Hepatocyte (in vitro differentiated cells): ENCODE results near the gene DSCAML1. TPM values are rescaled to one million over a fixed set of nuclear protein-coding genes. Genes with fewer than 3 reads are reported as not detected.
A peak's percentile ranks its signal among the peaks of the same experiment; 100 is the strongest.

ENCODE experiments used
- DNase-seq: peaks from one replicate; pipeline ENCODE4 v3.0.0-alpha.2; 2016; ENCODE audit warnings: low spot score
- H2AFZ ChIP-seq: fragments of 200-600 bp; sonication (generic); 2 replicates; pipeline ENCODE4 v1.6.0; 2016; ENCODE audit warnings: antibody characterized with exemption, mild to moderate bottlenecking
- H3K27ac ChIP-seq: fragments of 200-600 bp; sonication (generic); 2 replicates; pipeline ENCODE4 v1.5.1; 2016; ENCODE audit warnings: mild to moderate bottlenecking
- H3K27me3 ChIP-seq: fragments of 200-600 bp; sonication (generic); 2 replicates; pipeline ENCODE4 v1.6.1; 2016
- H3K36me3 ChIP-seq: fragments of 200-600 bp; sonication (generic); replicated peaks from 2 replicates; pipeline ENCODE4 v1.5.1; 2016; ENCODE audit warnings: low read depth; ENCODE audit not compliant: insufficient read depth
- H3K4me1 ChIP-seq: fragments of 200-600 bp; sonication (generic); 2 replicates; pipeline ENCODE4 v1.5.1; 2016; ENCODE audit warnings: mild to moderate bottlenecking, moderate library complexity; ENCODE audit not compliant: insufficient read depth
- H3K4me2 ChIP-seq: fragments of 200-600 bp; sonication (generic); 2 replicates; pipeline ENCODE4 v1.6.0; 2016
- H3K4me3 ChIP-seq: fragments of 200-600 bp; sonication (generic); 2 replicates; pipeline ENCODE4 v1.5.1; 2016; ENCODE audit warnings: mild to moderate bottlenecking
- H3K79me2 ChIP-seq: fragments of 200-600 bp; sonication (generic); 2 replicates; pipeline ENCODE4 v1.6.0; 2017; ENCODE audit warnings: mild to moderate bottlenecking
- H3K9me2 ChIP-seq: fragments of 200-600 bp; sonication (generic); replicated peaks from 2 replicates; pipeline ENCODE4 v1.6.0; 2017; ENCODE audit warnings: mild to moderate bottlenecking; ENCODE audit not compliant: insufficient read depth
- H3K9me3 ChIP-seq: fragments of 200-600 bp; sonication (generic); 2 replicates; pipeline ENCODE4 v1.5.1; 2016; ENCODE audit warnings: low read depth, mild to moderate bottlenecking
- H4K20me1 ChIP-seq: fragments of 200-600 bp; sonication (generic); 2 replicates; pipeline ENCODE4 v1.6.0; 2016; ENCODE audit warnings: mild to moderate bottlenecking; ENCODE audit not compliant: insufficient read depth, poor library complexity, severe bottlenecking
- EZH2 ChIP-seq: fragments of 200-600 bp; sonication (generic); IDR thresholded peaks from 2 replicates; pipeline ENCODE4 v1.6.1; 2016; ENCODE audit warnings: antibody characterized with exemption, mild to moderate bottlenecking, borderline replicate concordance
- EZH2phosphoT487 ChIP-seq: fragments of 200-600 bp; sonication (generic); IDR thresholded peaks from one replicate; pipeline ENCODE4 v1.6.1; 2018; ENCODE audit warnings: antibody characterized with exemption, mild to moderate bottlenecking, low read depth, moderate library complexity; ENCODE audit not compliant: unreplicated experiment, severe bottlenecking
- WGBS: methylation state at CpG from one replicate; pipeline ENCODE4 v1.1.6; 2016; ENCODE audit warnings: low lambda C conversion rate; ENCODE audit errors: missing lambda C conversion rate; 5-methylcytosine and 5-hydroxymethylcytosine counted together
- polyA plus RNA-seq: library from polyadenylated mRNA; unstranded; fragments of >200 nt; fragmentation: Nextera tagmentation; extraction: Ambion mirVana; gene quantifications from 2 replicates; pipeline ENCODE4 v1.2.1, GENCODE V29; 2016
- total RNA-seq: library from RNA; depleted of rRNA; stranded (reverse); fragments of >200 nt; gene quantifications from 2 replicates; pipeline ENCODE4 v1.2.3, GENCODE V29; 2014
- TF ChIP-seq, protein P1 (sequence below): fragments of 200-600 bp; sonication (generic); IDR thresholded peaks from 2 replicates; pipeline ENCODE4 v1.5.1; 2016; ENCODE audit warnings: antibody characterized with exemption, mild to moderate bottlenecking; ENCODE audit not compliant: poor library complexity

The DSCAML1 gene
- total and polyA plus RNA-seq, 2 experiments from 2014 or later: 0.46 to 2.6 TPM

GRCh38 chr11:117663821-117664220 lies 133.2 kb downstream of the DSCAML1 start:
- 51% methylated on average over 11 of the region's 11 CpGs for WGBS
- TF ChIP-seq EZH2phosphoT487 (no peak), EZH2 (no peak)
- no peaks in the 10 kb centered on the region for H3K79me2 ChIP-seq
- H3K27ac ChIP-seq: peak overlapping the region; percentile 69
- peak overlapping the region; percentile 61 for H3K4me2 ChIP-seq
- H3K27me3 ChIP-seq: peaks cover 6% of the 10 kb centered on the region
- H4K20me1 ChIP-seq: no peaks in the 10 kb centered on the region
- peaks cover 17% of the 10 kb centered on the region for H3K4me1 ChIP-seq
- H3K9me2 ChIP-seq: no peaks in the 10 kb centered on the region
- no peaks in the 10 kb centered on the region for H3K9me3 ChIP-seq
- H3K36me3 ChIP-seq: no peaks in the 10 kb centered on the region
- no peak overlapping the region for H3K4me3 ChIP-seq
- DNase-seq: peak; percentile 40
- H2AFZ ChIP-seq: peak overlapping the region; percentile 26

DNA sequence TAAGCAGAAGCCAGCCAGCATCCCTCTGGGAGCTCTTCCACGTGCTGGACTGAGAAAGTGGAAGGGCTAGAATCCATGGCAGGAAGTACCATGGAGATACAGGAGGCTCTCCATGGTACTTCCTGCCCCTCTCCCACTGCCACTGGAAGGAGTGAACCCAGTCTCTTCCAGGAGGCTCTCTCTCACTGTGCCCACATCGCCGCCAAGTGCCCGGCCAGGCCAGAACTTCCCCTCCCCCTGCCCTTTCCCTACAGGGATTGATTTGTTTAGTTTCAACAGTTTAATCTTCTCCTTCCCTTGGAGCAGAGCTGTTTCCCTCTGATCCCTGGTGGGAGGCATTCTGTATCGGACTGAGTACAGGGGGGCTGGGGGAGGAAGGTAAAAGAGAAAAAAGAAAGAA lies 133.6 kb downstream of the DSCAML1 start:
- DNase-seq: no peak
- WGBS: 52% methylated on average over 5 of the region's 5 CpGs
- TF ChIP-seq, protein P1, sequence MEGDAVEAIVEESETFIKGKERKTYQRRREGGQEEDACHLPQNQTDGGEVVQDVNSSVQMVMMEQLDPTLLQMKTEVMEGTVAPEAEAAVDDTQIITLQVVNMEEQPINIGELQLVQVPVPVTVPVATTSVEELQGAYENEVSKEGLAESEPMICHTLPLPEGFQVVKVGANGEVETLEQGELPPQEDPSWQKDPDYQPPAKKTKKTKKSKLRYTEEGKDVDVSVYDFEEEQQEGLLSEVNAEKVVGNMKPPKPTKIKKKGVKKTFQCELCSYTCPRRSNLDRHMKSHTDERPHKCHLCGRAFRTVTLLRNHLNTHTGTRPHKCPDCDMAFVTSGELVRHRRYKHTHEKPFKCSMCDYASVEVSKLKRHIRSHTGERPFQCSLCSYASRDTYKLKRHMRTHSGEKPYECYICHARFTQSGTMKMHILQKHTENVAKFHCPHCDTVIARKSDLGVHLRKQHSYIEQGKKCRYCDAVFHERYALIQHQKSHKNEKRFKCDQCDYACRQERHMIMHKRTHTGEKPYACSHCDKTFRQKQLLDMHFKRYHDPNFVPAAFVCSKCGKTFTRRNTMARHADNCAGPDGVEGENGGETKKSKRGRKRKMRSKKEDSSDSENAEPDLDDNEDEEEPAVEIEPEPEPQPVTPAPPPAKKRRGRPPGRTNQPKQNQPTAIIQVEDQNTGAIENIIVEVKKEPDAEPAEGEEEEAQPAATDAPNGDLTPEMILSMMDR: no peak
- no peak for TF ChIP-seq EZH2phosphoT487
- no peak for TF ChIP-seq EZH2
- H2AFZ ChIP-seq: peak overlapping the region; percentile 26
- no peaks in the 10 kb centered on the region for H3K36me3 ChIP-seq
- H3K27me3 ChIP-seq: peaks cover 6% of the 10 kb centered on the region
- peak overlapping the region; percentile 69 for H3K27ac ChIP-seq
- no peak overlapping the region for H3K4me3 ChIP-seq
- no peaks in the 10 kb centered on the region for H3K9me3 ChIP-seq
- peaks cover 21% of the 10 kb centered on the region for H3K4me1 ChIP-seq
- no peaks in the 10 kb centered on the region for H3K79me2 ChIP-seq
- no peaks in the 10 kb centered on the region for H4K20me1 ChIP-seq
- H3K9me2 ChIP-seq: no peaks in the 10 kb centered on the region
- peak overlapping the region; percentile 61 for H3K4me2 ChIP-seq

DNA sequence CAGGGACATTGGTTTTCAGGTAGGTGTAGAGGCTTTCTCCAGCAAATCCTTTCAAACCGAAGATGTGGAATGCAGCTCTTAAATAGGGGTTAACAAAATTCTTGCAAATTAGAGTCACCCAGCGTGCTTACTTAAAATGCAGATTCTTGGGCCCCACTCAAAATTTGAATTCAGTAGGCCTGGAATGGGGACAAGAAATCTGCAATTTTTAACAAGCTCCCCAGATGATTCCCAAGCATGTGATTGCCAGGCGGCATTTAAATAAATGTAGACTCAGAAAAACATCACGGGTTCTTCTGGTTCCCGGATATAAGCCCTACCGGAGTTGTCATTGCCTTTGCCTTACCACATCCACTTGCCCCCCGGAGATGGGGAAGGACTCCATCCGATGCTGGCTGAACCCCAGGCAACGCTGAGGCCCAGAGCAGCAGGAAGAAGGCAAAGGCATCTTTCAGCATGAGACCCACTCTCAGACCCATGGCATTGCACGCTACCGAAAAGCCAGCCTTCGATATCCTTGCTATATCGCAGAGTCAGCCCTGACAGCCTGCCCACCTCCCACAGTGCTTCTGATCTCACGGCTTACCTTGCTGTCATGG lies 134.2 kb downstream of the DSCAML1 start:
- no peak overlapping the region for H2AFZ ChIP-seq
- H3K4me3 ChIP-seq: no peak overlapping the region
- H3K27ac ChIP-seq: no peak overlapping the region
- no peak for DNase-seq
- no peaks in the 10 kb centered on the region for H3K36me3 ChIP-seq
- no peaks in the 10 kb centered on the region for H3K9me3 ChIP-seq
- peaks cover 6% of the 10 kb centered on the region for H3K27me3 ChIP-seq
- TF ChIP-seq EZH2phosphoT487 (no peak), EZH2 (no peak)
- TF ChIP-seq, protein P1: no peak
- H3K79me2 ChIP-seq: no peaks in the 10 kb centered on the region
- no peaks in the 10 kb centered on the region for H3K9me2 ChIP-seq
- no peak overlapping the region for H3K4me2 ChIP-seq
- no peaks in the 10 kb centered on the region for H4K20me1 ChIP-seq
- H3K4me1 ChIP-seq: peaks cover 27% of the 10 kb centered on the region
- 93% methylated on average over 14 of the region's 14 CpGs for WGBS

DNA sequence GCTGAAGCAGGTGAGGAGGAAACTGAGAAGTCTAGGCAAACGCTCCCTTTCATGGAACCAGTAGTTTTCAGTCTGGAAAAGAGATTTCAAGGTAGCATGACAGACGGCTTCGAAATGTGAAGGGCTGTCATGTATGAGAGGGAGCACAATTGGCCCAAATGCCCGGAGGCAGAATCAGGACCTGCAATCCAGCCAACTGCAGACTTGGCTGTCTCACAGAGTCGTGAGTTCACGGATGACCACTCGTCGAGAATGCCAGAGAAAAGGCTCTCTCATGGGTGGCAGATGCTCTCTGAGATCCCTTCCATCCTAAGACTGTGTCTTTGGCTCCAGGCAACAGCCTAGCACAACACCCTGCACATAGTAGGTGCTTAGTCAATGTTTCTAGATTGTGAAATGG lies 134.8 kb downstream of the DSCAML1 start:
- 89% methylated on average over 8 of the region's 8 CpGs for WGBS
- DNase-seq: no peak
- TF ChIP-seq EZH2phosphoT487 (no peak), EZH2 (no peak)
- TF ChIP-seq, protein P1: no peak
- no peak overlapping the region for H3K27ac ChIP-seq
- peaks cover 28% of the 10 kb centered on the region for H3K4me1 ChIP-seq
- H3K9me2 ChIP-seq: no peaks in the 10 kb centered on the region
- no peak overlapping the region for H3K4me2 ChIP-seq
- H3K79me2 ChIP-seq: no peaks in the 10 kb centered on the region
- H3K9me3 ChIP-seq: no peaks in the 10 kb centered on the region
- no peak overlapping the region for H2AFZ ChIP-seq
- H3K4me3 ChIP-seq: no peak overlapping the region
- no peaks in the 10 kb centered on the region for H4K20me1 ChIP-seq
- H3K36me3 ChIP-seq: no peaks in the 10 kb centered on the region
- H3K27me3 ChIP-seq: peaks cover 6% of the 10 kb centered on the region
